Measurements from ENCODE around the gene ADAM8.

- no peak for TF ChIP-seq RXRA (IDR thresholded peaks at IDR 0.05; ENCODE audit: insufficient read depth, low read depth, low read length)
- no peak for TF ChIP-seq CTCF (IDR thresholded peaks at IDR 0.05; ENCODE audit: control extremely low read depth in 1 of 3, insufficient read depth in 1 of 3, low read depth in 1 of 3, low read length in 3 of 3)
- no peak for TF ChIP-seq RBBP5 (IDR thresholded peaks at IDR 0.05; ENCODE audit: borderline replicate concordance, low read depth, low read length)
- TF ChIP-seq EZH2 (IDR thresholded peaks at IDR 0.05; ENCODE audit: low read depth, low read length, severe bottlenecking): no peak
- TF ChIP-seq RAD21 (IDR thresholded peaks at IDR 0.05 in 1 of 2, conservative IDR thresholded peaks at IDR 0.05 in 1 of 2; ENCODE audit: low read depth in 2 of 2, low read length in 2 of 2): no peak
Measured at GRCh38 chr10:133247681-133248333, 28.9 kb downstream of the ADAM8 start.
